GM19395 (cell line): ENCODE measurements around the gene CDX4.
"Not testable (repeated sequence)": the region's sequence is repeated elsewhere in the genome, so short reads cannot be mapped to it uniquely, and the experiment has no call there.

Source experiments
- ATAC-seq: cut with Tn5 transposase; IDR thresholded peaks from one replicate; pipeline ENCODE4 v1.9.1; 2021; ENCODE audit warnings: mild to moderate bottlenecking, moderate library complexity; ENCODE audit not compliant: unreplicated experiment

Gene CDX4, protein sequence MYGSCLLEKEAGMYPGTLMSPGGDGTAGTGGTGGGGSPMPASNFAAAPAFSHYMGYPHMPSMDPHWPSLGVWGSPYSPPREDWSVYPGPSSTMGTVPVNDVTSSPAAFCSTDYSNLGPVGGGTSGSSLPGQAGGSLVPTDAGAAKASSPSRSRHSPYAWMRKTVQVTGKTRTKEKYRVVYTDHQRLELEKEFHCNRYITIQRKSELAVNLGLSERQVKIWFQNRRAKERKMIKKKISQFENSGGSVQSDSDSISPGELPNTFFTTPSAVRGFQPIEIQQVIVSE

DNA sequence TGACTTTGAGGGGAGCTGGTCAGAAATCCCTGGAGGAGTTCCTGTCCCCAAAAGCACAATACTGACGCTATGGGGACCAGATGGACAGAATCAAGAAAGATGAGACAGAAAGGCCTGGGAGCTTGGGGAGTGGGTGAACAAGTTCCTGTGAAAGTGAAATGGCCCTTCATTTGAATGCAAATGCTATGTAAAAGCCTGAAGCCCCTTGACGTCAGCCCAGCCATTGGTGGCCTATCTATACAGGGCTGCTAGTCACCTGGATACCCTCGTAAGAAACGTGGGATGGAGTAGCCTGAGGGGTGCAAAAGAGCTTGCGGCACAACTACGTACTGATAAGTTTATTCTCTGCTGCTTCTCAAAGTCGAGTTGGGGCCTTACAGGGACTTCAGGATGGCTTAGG lies at the start of gene CDX4:
CDX4 (plus strand) TSS at position 223 of the 400 bp plus-strand sequence. CDS start 201 bp downstream, outside the sequence.
- ATAC-seq: no peak

- ATAC-seq: no peak
Measured at GRCh38 chrX:73398185-73398914, 48.5 kb upstream of the CDX4 start.

DNA sequence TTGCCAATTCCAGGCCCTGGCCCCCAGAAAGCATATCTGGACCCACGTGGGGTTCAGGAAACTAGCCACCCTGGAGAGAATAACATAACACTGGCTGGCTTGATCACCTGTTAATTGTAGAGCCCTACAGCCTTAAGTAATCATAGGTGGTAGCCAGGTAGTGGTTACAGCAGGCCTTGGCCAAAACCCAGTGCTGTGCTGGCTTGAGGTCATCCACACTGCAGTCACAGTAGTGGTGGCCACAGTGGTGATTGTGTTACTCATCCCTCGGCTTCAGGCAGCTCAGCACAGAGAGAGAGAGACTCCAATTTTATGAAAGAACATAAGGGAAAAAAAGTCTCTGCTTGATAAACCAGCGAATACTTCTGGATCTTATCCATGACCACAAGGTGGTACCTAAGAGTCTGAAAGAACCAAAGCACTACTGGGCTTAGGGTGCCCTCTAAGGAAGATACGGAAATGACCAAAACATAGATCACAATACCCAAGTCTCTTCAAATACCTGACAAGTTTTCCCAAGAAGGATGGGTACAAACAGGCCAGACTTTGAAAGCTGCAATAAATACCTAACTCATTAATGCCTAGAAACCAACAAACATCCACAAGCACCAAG lies 46.6 kb upstream of the CDX4 start:
- no peak for ATAC-seq

DNA sequence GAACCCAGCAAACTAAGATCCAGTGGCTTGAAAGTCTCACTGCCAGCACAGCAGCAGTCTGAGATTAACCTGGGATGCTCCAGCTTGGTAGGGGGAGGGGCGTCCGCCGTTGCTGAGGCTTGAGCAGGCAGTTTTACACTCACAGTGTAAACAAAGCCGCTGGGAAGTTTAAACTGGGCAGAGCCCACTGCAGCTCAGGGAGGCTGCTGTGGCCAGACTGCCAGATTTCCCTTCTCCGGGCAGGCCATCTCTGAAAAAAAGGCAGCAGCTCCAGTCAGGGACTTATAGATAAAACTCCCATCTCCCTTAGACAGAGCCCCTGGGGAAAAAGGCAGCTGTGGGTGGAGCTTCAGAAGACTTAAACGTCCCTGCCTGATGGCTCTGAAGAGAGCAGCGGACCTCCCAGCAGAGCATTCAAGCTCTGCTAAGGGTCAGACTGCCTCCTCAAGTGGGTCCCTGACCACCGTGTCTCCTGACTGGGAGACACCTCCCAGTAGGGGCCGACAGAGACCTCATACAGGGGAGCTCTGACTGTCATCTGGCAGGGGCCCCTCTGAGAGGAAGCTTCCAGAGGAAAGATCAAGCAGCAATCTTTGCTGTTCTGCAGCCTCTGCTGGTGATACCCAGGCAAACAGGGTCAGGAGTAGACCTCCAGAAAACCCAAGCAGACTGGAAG lies 45.1 kb upstream of the CDX4 start:
- ATAC-seq: no peak

DNA sequence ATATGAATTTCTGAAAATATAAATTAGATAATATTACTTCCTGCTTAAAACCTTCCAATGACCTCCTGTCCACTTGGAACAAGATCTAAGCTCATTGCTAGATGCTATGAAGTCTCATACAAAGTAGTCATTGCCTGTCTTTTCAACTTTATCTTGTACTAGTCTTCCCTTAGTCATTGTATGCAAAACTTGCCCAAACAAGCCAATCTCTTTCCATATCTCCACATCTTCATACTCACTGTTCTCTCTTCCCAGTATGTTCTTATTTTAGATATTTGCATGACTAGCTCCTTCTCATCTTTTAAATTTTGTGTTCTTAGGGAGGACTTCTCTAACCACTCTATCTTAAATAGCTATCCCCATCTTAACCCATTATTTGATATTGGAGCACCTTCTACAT lies 33.9 kb upstream of the CDX4 start:
- ATAC-seq: no peak

DNA sequence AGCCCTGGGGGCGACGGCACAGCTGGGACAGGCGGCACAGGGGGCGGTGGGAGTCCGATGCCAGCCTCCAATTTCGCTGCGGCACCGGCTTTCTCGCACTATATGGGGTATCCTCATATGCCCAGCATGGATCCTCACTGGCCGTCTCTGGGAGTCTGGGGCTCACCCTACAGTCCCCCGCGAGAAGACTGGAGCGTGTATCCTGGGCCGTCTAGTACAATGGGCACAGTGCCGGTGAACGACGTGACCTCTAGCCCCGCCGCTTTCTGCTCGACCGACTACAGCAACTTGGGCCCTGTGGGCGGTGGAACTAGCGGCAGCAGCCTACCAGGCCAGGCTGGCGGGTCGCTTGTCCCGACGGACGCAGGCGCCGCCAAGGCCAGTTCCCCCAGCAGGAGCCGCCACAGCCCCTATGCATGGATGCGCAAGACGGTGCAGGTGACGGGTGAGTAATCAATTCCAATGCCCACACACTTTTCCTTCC lies 500 bp downstream of the CDX4 start:
- no peak for ATAC-seq

- ATAC-seq: no peak
Measured at GRCh38 chrX:73448379-73448778, 1.5 kb downstream of the CDX4 start.

GRCh38 chrX:73455171-73455570 lies 8.3 kb downstream of the CDX4 start:
- ATAC-seq: no peak

DNA sequence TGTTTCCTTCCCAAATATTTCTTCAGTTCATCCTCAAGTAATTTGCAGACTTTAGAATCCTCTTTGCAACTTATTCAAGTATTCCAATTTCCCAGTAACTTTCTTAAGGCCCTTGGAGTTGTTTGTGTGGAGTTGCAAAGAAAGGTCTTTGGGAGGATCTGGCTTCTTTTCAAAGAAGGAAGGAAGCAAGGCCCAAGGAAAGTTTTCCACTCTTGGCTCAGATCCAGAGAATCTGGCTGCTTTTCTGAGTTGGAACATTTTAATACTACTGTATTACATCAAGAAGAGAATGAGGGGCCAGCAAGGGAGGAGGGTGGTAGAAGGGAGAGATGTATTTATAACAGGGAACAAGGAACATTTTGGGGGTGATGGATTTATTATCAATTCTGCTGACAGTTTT lies 10.5 kb downstream of the CDX4 start:
- no peak for ATAC-seq

DNA sequence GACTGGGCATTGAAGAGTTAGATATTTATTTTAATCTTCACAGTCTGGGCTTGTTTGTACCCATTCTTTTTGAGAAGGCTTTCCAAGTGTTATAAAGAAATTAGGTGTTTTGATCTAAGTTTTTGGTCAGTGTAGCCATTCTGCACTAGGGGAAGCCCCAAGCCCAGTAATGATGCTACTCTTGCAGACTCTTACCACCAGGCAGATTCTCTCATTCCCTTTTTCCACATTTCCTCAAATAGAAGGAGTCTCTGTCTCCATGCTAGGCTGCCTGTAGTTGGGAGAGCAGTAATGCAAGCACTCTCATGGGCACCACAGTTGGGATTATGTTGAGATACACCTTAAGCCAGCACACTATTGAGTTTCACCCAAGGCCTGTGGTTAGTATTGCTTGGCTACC lies 21.5 kb downstream of the CDX4 start:
- no peak for ATAC-seq

DNA sequence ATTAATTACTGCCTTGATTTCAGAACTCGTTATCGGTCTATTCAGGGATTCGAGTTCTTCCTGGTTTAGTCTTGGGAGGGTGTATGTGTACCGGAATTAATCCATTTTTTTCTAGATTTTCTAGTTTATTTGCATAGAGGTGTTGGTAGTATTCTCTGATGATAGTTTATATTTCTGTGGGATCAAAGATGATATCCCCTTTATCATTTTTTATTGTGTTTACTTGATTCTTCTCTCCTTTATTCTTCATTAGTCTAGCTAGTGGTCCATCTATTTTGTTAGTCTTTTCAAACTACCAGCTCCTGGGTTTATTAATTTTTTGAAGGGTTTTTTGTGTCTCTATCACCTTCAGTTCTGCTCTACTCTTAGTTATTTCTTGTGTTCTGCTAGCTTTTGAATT lies 32.1 kb downstream of the CDX4 start:
- no peak for ATAC-seq

- no peak for ATAC-seq
Measured at GRCh38 chrX:73481521-73481920, 34.7 kb downstream of the CDX4 start.

DNA sequence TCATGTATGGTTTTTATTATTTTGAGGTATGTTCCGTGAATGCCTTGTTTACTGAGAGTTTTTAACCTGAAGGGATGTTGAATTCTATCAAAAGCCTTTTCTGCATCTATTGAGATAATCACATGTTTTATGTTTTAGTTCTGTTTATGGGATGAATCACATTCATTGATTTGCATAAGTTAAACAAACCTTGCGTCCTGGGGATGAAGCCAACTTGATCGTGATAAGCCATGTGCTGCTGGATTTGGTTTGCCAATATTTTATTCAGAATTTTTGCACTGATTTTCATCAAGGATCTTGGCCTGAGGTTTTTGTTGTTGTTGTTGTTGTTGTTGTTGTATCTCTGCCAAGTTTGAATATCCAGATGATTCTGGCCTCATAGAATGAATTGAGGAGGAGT lies 43.8 kb downstream of the CDX4 start:
- ATAC-seq: no peak

- not testable (repeated sequence) for ATAC-seq
Measured at GRCh38 chrX:73492178-73492577, 45.3 kb downstream of the CDX4 start.
